HG03196 (cell line): ENCODE results near the gene PSEN1.

Experiments
- ATAC-seq: cut with Tn5 transposase; IDR thresholded peaks from one replicate; pipeline ENCODE4 v1.9.1; 2021; ENCODE audit not compliant: unreplicated experiment

The PSEN1 gene

GRCh38 chr14:73251516-73252215 lies 115.4 kb downstream of the PSEN1 start:
- ATAC-seq: no peak

- no peak for ATAC-seq
These were observed 116.4 kb downstream of the PSEN1 start for GRCh38 chr14:73252491-73253322.

GRCh38 chr14:73253323-73253610 lies 117.0 kb downstream of the PSEN1 start:
- no peak for ATAC-seq

GRCh38 chr14:73253721-73254120 lies 117.4 kb downstream of the PSEN1 start:
- no peak for ATAC-seq

GRCh38 chr14:73254247-73255004 lies 118.1 kb downstream of the PSEN1 start:
- ATAC-seq: no peak

- ATAC-seq: no peak
These were observed 118.7 kb downstream of the PSEN1 start for GRCh38 chr14:73255005-73255400.

GRCh38 chr14:73255693-73256225 lies 119.5 kb downstream of the PSEN1 start:
- ATAC-seq: no peak

GRCh38 chr14:73258076-73258475 lies 121.8 kb downstream of the PSEN1 start:
- ATAC-seq: no peak

GRCh38 chr14:73258845-73259611 lies 122.7 kb downstream of the PSEN1 start:
- ATAC-seq: no peak

- no peak for ATAC-seq
These were observed 123.5 kb downstream of the PSEN1 start for GRCh38 chr14:73259837-73260236.

GRCh38 chr14:73260574-73260973 lies 124.3 kb downstream of the PSEN1 start:
- no peak for ATAC-seq

GRCh38 chr14:73261075-73261474 lies 124.8 kb downstream of the PSEN1 start:
- ATAC-seq: no peak

GRCh38 chr14:73261520-73262426 lies 125.5 kb downstream of the PSEN1 start:
- no peak for ATAC-seq

GRCh38 chr14:73262427-73263183 lies 126.3 kb downstream of the PSEN1 start:
- no peak for ATAC-seq

GRCh38 chr14:73263606-73264005 lies 127.3 kb downstream of the PSEN1 start:
- ATAC-seq: no peak

- ATAC-seq: no peak
These were observed 128.0 kb downstream of the PSEN1 start for GRCh38 chr14:73264080-73264884.

GRCh38 chr14:73264885-73265720 lies 128.8 kb downstream of the PSEN1 start:
- ATAC-seq: no peak

GRCh38 chr14:73265721-73266046 lies 129.4 kb downstream of the PSEN1 start:
- ATAC-seq: no peak
